ENCODE data around the gene NOS1AP.

NOS1AP gene

GRCh38 chr1:162230517-162230916 is 161.0 kb downstream of the NOS1AP start:
- Histone ChIP-seq H3K36me3 (replicated peaks) (no peaks in the 10 kb centered on the region), H3K27ac (no peak overlapping the region), H3K4me3 (ENCODE audit: low read depth, low read length) (no peak overlapping the region), H3K27me3 (replicated peaks) (no peaks in the 10 kb centered on the region)
- in situ Hi-C loops (cut with HindIII; ENCODE audit: low pct_ligation_motif_present, low sequenced_read_pairs), result no loop called here
- TF ChIP-seq CTCF (IDR thresholded peaks at IDR 0.05; ENCODE audit: low read depth, low read length, missing control alignments), result no peak
- DNase-seq, result no peak

- no peak for DNase-seq
- Histone ChIP-seq H3K36me3 (replicated peaks) (no peaks in the 10 kb centered on the region), H3K4me3 (ENCODE audit: low read depth, low read length) (no peak overlapping the region), H3K27ac (no peak overlapping the region), H3K27me3 (replicated peaks) (no peaks in the 10 kb centered on the region)
- no peak for TF ChIP-seq CTCF (IDR thresholded peaks at IDR 0.05; ENCODE audit: low read depth, low read length, missing control alignments)
- in situ Hi-C loops (cut with HindIII; ENCODE audit: low pct_ligation_motif_present, low sequenced_read_pairs), result no loop called here
Measured at GRCh38 chr1:162232034-162232711, 162.7 kb downstream of the NOS1AP start.

GRCh38 chr1:162233066-162233465 is 163.6 kb downstream of the NOS1AP start:
- TF ChIP-seq CTCF (IDR thresholded peaks at IDR 0.05; ENCODE audit: low read depth, low read length, missing control alignments), result no peak
- Histone ChIP-seq H3K27me3 (replicated peaks) (no peaks in the 10 kb centered on the region), H3K4me3 (ENCODE audit: low read depth, low read length) (no peak overlapping the region), H3K27ac (no peak overlapping the region), H3K36me3 (replicated peaks) (no peaks in the 10 kb centered on the region)
- no peak for DNase-seq
- in situ Hi-C loops (cut with HindIII; ENCODE audit: low pct_ligation_motif_present, low sequenced_read_pairs), result no loop called here

- in situ Hi-C loops (cut with HindIII; ENCODE audit: low pct_ligation_motif_present, low sequenced_read_pairs), result no loop called here
- Histone ChIP-seq H3K27ac (no peak overlapping the region), H3K36me3 (replicated peaks) (no peaks in the 10 kb centered on the region), H3K27me3 (replicated peaks) (no peaks in the 10 kb centered on the region), H3K4me3 (ENCODE audit: low read depth, low read length) (no peak overlapping the region)
- no peak for DNase-seq
- no peak for TF ChIP-seq CTCF (IDR thresholded peaks at IDR 0.05; ENCODE audit: low read depth, low read length, missing control alignments)
Measured at GRCh38 chr1:162233937-162234336, 164.4 kb downstream of the NOS1AP start.

GRCh38 chr1:162234571-162234970 is 165.1 kb downstream of the NOS1AP start:
- in situ Hi-C loops (cut with HindIII; ENCODE audit: low pct_ligation_motif_present, low sequenced_read_pairs), result no loop called here
- Histone ChIP-seq H3K36me3 (replicated peaks) (no peaks in the 10 kb centered on the region), H3K4me3 (ENCODE audit: low read depth, low read length) (no peak overlapping the region), H3K27ac (no peak overlapping the region), H3K27me3 (replicated peaks) (no peaks in the 10 kb centered on the region)
- no peak for DNase-seq
- no peak for TF ChIP-seq CTCF (IDR thresholded peaks at IDR 0.05; ENCODE audit: low read depth, low read length, missing control alignments)

GRCh38 chr1:162235241-162235800 is 165.8 kb downstream of the NOS1AP start:
- no peak for TF ChIP-seq CTCF (IDR thresholded peaks at IDR 0.05; ENCODE audit: low read depth, low read length, missing control alignments)
- H3K27me3 ChIP-seq (replicated peaks), result no peaks in the 10 kb centered on the region
- no peak overlapping the region for H3K27ac ChIP-seq
- no peak overlapping the region for H3K4me3 ChIP-seq (ENCODE audit: low read depth, low read length)
- in situ Hi-C loops (cut with HindIII; ENCODE audit: low pct_ligation_motif_present, low sequenced_read_pairs), result no loop called here
- DNase-seq, result no peak
- H3K36me3 ChIP-seq (replicated peaks), result no peaks in the 10 kb centered on the region
